H9 (cell line): ENCODE data around the gene TRIM67. TPM values are rescaled to one million over a fixed set of nuclear protein-coding genes. Genes with fewer than 3 reads are reported as not detected.
A peak's percentile ranks its signal among the peaks of the same experiment; 100 is the strongest.

Experiments used
- DNase-seq: peaks from one replicate; pipeline ENCODE4 v3.0.0-alpha.2; 2017
- H2AFZ ChIP-seq: one replicate; pipeline ENCODE4 v1.6.1; 2013; ENCODE audit warnings: mild to moderate bottlenecking, low read length, control low read depth, moderate library complexity
- H2AK5ac ChIP-seq: 2 replicates; pipeline ENCODE4 v1.6.1; 2013; ENCODE audit warnings: low read length, control low read depth, mixed read lengths; ENCODE audit not compliant: insufficient read length
- H2BK120ac ChIP-seq: one replicate; pipeline ENCODE4 v1.6.1; 2013; ENCODE audit warnings: low read depth, mild to moderate bottlenecking, low read length, control low read depth, inconsistent platforms; ENCODE audit not compliant: poor library complexity, severe bottlenecking
- H2BK12ac ChIP-seq: 2 replicates; pipeline ENCODE4 v1.6.1; 2013; ENCODE audit warnings: low read length, control low read depth, mixed read lengths, low read depth; ENCODE audit not compliant: insufficient read length
- H2BK15ac ChIP-seq: 2 replicates; pipeline ENCODE4 v1.6.1; 2013; ENCODE audit warnings: low read depth, low read length, control low read depth
- H2BK20ac ChIP-seq: one replicate; pipeline ENCODE4 v1.6.1; 2013; ENCODE audit warnings: low read depth, mild to moderate bottlenecking, low read length, control low read depth, inconsistent platforms; ENCODE audit not compliant: poor library complexity, severe bottlenecking
- H2BK5ac ChIP-seq: 2 replicates; pipeline ENCODE4 v1.6.1; 2013; ENCODE audit warnings: low read length, control low read depth, mixed read lengths; ENCODE audit not compliant: insufficient read length
- H3K14ac ChIP-seq: 2 replicates; pipeline ENCODE4 v1.6.1; 2013; ENCODE audit warnings: low read length, control low read depth; ENCODE audit not compliant: insufficient read depth
- H3K18ac ChIP-seq: 2 replicates; pipeline ENCODE4 v1.6.1; 2013; ENCODE audit warnings: low read depth, mild to moderate bottlenecking, mixed read lengths, low read length, control low read depth; ENCODE audit not compliant: insufficient read length
- H3K23ac ChIP-seq: 2 replicates; pipeline ENCODE4 v1.6.1; 2013; ENCODE audit warnings: low read length, control low read depth, mixed read lengths, low read depth; ENCODE audit not compliant: insufficient read length
- H3K23me2 ChIP-seq: 2 replicates; pipeline ENCODE4 v1.6.1; 2013; ENCODE audit warnings: low read depth, mild to moderate bottlenecking, mixed read lengths, low read length, control low read depth; ENCODE audit not compliant: insufficient read length, poor library complexity, severe bottlenecking
- H3K27ac ChIP-seq: 2 replicates; pipeline ENCODE4 v1.5.1; 2013; ENCODE audit warnings: low read length, control low read depth, mixed read lengths, low read depth; ENCODE audit not compliant: insufficient read length
- H3K27me3 ChIP-seq: 2 replicates; pipeline ENCODE4 v1.6.1; 2013; ENCODE audit warnings: low read length, control low read depth, inconsistent platforms; ENCODE audit not compliant: insufficient read depth
- H3K4ac ChIP-seq: 2 replicates; pipeline ENCODE4 v1.6.1; 2013; ENCODE audit warnings: low read depth, mild to moderate bottlenecking, control low read depth, inconsistent platforms, low read length, moderate library complexity
- H3K4me1 ChIP-seq: 2 replicates; pipeline ENCODE4 v1.6.1; 2013; ENCODE audit warnings: low read length, control low read depth, inconsistent platforms; ENCODE audit not compliant: insufficient read depth
- H3K4me2 ChIP-seq: 2 replicates; pipeline ENCODE4 v1.6.1; 2013; ENCODE audit warnings: low read length, control low read depth, mixed read lengths; ENCODE audit not compliant: insufficient read length, insufficient read depth
- H3K56ac ChIP-seq: 2 replicates; pipeline ENCODE4 v1.6.1; 2013; ENCODE audit warnings: low read depth, mild to moderate bottlenecking, mixed read lengths, low read length, control low read depth; ENCODE audit not compliant: insufficient read length
- H3K79me1 ChIP-seq: 2 replicates; pipeline ENCODE4 v1.6.1; 2013; ENCODE audit warnings: low read depth, mild to moderate bottlenecking, moderate library complexity, low read length, control low read depth, inconsistent platforms; ENCODE audit not compliant: insufficient read depth, poor library complexity, severe bottlenecking
- H3K79me2 ChIP-seq: 2 replicates; pipeline ENCODE4 v1.6.1; 2013; ENCODE audit warnings: low read length, control low read depth, inconsistent platforms; ENCODE audit not compliant: insufficient read depth
- H3K9ac ChIP-seq: 2 replicates; pipeline ENCODE4 v1.6.1; 2013; ENCODE audit warnings: low read length, control low read depth, mixed read lengths; ENCODE audit not compliant: insufficient read length; ENCODE audit errors: extremely low read depth
- H3K9me3 ChIP-seq: one replicate; pipeline ENCODE4 v1.6.1; 2013; ENCODE audit warnings: low read depth, low read length, inconsistent platforms; ENCODE audit not compliant: control insufficient read depth
- H3T11ph ChIP-seq: one replicate; pipeline ENCODE4 v1.6.1; 2013; ENCODE audit warnings: mild to moderate bottlenecking, low read length, control low read depth, inconsistent platforms
- H4K20me1 ChIP-seq: one replicate; pipeline ENCODE4 v1.6.1; 2013; ENCODE audit not compliant: control insufficient read depth, insufficient read length, insufficient read depth
- H4K5ac ChIP-seq: 2 replicates; pipeline ENCODE4 v1.6.1; 2013; ENCODE audit warnings: low read depth, mild to moderate bottlenecking, mixed read lengths, low read length, control low read depth; ENCODE audit not compliant: insufficient read length
- H4K8ac ChIP-seq: replicated peaks from 2 replicates; pipeline ENCODE4 v1.6.1; 2013; ENCODE audit warnings: low read length, control low read depth, mixed read lengths, low read depth; ENCODE audit not compliant: insufficient read length
- H4K91ac ChIP-seq: 2 replicates; pipeline ENCODE4 v1.6.1; 2013; ENCODE audit warnings: low read depth, mild to moderate bottlenecking, moderate library complexity, mixed read lengths, low read length, control low read depth; ENCODE audit not compliant: insufficient read length
- H3K27ac Mint-ChIP-seq, 3 experiments: 2 replicates in 2 of 3; 3 replicates in 1 of 3; pipeline ENCODE4 v1.8.0; 2020 to 2021; ENCODE audit warnings: mixed read lengths in 3 of 3, mild to moderate bottlenecking in 1 of 3, moderate library complexity in 1 of 3
- H3K27me3 Mint-ChIP-seq: 2 replicates; pipeline ENCODE4 v1.8.0; 2021; ENCODE audit warnings: low read depth, mild to moderate bottlenecking, moderate library complexity, mixed read lengths
- H3K36me3 Mint-ChIP-seq, 3 experiments: 2 replicates in 2 of 3; 3 replicates in 1 of 3; pipeline ENCODE4 v1.8.0; 2020 to 2021; ENCODE audit warnings: low read depth in 3 of 3, mixed read lengths in 3 of 3; ENCODE audit not compliant: insufficient read depth in 1 of 3
- H3K4me1 Mint-ChIP-seq, 2 experiments: 2 replicates each; pipeline ENCODE4 v1.8.0; 2020; ENCODE audit warnings: mixed read lengths in 2 of 2
- H3K4me3 Mint-ChIP-seq, 2 experiments: 2 replicates in 1 of 2; 3 replicates in 1 of 2; pipeline ENCODE4 v1.8.0; 2020 to 2021; ENCODE audit warnings: mild to moderate bottlenecking in 2 of 2, mixed read lengths in 2 of 2, moderate library complexity in 1 of 2
- H3K9me3 Mint-ChIP-seq, 2 experiments: 2 replicates in 1 of 2; 3 replicates in 1 of 2; pipeline ENCODE4 v1.8.0; 2020; ENCODE audit warnings: mild to moderate bottlenecking in 2 of 2, mixed read lengths in 2 of 2, moderate library complexity in 1 of 2
- CTCF ChIP-seq: fragments of 200-600 bp; sonication (generic); conservative IDR thresholded peaks from 3 replicates; pipeline ENCODE4 v1.8.0; 2021; ENCODE audit warnings: antibody characterized with exemption, mild to moderate bottlenecking
- WGBS: extraction: QIAGEN DNeasy Blood & Tissue Kit; methylation state at CpG from one replicate; pipeline ENCODE4 v1.1.7; 2013; ENCODE audit warnings: missing lambda C conversion rate, low lambda C conversion rate, mixed read lengths; ENCODE audit not compliant: insufficient read length; ENCODE audit errors: extremely low coverage; 5-methylcytosine and 5-hydroxymethylcytosine counted together
- total RNA-seq: library from RNA; stranded (reverse); gene quantifications from 2 replicates; pipeline ENCODE4 v1.2.1, GENCODE V29; 2021

TRIM67 gene
- total RNA-seq, 1 experiment from 2014 or later: not detected

GRCh38 chr1:231252336-231252735 lies 90.5 kb downstream of the TRIM67 start:
- no peaks in the 10 kb centered on the region for H3K27me3 Mint-ChIP-seq
- no CpG with 5 or more reads among the region's 3 CpGs for WGBS
- H3K56ac ChIP-seq: no peak overlapping the region

More at GRCh38 chr1:231252336-231252735, 90.5 kb downstream of the TRIM67 start:
- no peaks in the 10 kb centered on the region for H3K9me3 ChIP-seq
- Mint-ChIP-seq H3K27ac (no peak overlapping the region), H3K9me3 (no peaks in the 10 kb centered on the region), H3K4me1 (no peaks in the 10 kb centered on the region), H3K4me3 (no peak overlapping the region), H3K36me3 (peaks cover 5 to 32% (median 32%) of the 10 kb centered on the region in 3 experiments; a peak in 6 of 7 replicates)
- no peaks in the 10 kb centered on the region for H3K79me2 ChIP-seq
- H2AFZ ChIP-seq: no peak overlapping the region
- TF ChIP-seq CTCF: no peak
- H3K14ac ChIP-seq: no peak overlapping the region
- no peaks in the 10 kb centered on the region for H3K4me1 ChIP-seq
- H3K18ac ChIP-seq: no peak overlapping the region
- no peak overlapping the region for H3K23ac ChIP-seq
- H2BK15ac ChIP-seq: no peak overlapping the region
- no peak overlapping the region for H3K4ac ChIP-seq
- no peaks in the 10 kb centered on the region for H3K23me2 ChIP-seq
- H4K5ac ChIP-seq: no peak overlapping the region
- H2BK12ac ChIP-seq: no peak overlapping the region
- H3K27me3 ChIP-seq: no peaks in the 10 kb centered on the region
- no peak overlapping the region for H3K4me2 ChIP-seq
- peak; percentile 29 for DNase-seq
- H3K27ac ChIP-seq: no peak overlapping the region
- H4K8ac ChIP-seq: no peak overlapping the region
- no peak overlapping the region for H3K9ac ChIP-seq
- H3K79me1 ChIP-seq: no peaks in the 10 kb centered on the region
- no peak overlapping the region for H2BK120ac ChIP-seq
- no peak overlapping the region for H2AK5ac ChIP-seq
- no peaks in the 10 kb centered on the region for H4K20me1 ChIP-seq
- no peak overlapping the region for H2BK5ac ChIP-seq
- no peak overlapping the region for H4K91ac ChIP-seq
- no peak overlapping the region for H2BK20ac ChIP-seq
- H3T11ph ChIP-seq: no peak overlapping the region
